ENCODE results near the gene EBLN1. TPM values are rescaled to one million over a fixed set of nuclear protein-coding genes. Genes with fewer than 3 reads are reported as not detected.
A peak's percentile ranks its signal among the peaks of the same experiment; 100 is the strongest.

Gene EBLN1
- total RNA-seq, 1 experiment from 2014 or later = not detected

DNA sequence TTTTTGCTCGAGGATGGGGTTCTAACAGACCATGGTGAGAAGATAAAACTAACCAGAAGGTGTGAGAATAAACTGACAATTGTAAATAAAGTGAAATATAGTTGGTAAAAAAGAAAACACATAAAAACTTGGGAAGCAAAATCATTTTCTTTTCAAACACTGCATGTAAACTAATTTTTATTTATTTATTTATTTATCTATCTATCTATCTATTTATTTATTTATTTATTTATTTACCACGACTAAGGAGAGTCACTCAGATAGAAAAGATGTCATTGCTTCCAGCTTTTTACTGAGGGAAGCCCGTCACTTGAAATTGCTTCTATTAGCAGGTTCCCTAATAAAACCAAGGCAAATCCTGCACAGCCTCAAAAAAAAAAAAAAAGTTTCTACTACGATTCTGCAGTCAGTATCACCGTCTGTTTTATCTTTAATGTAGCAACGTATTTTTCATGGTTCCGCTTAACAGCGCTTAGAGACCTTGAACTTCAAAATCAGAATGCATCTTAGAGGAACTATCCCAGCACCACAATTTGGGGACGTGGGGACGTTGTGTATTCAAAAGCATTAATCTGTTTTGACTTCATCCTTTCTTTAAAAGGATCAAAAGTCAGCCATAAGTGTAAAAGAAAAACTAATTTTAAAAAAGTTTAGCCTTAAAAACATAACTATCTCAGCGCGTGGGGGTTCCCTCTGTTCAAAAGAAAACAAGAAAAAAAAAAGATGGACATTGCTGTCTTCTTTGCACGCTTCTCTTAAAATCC is 33.3 kb upstream of the EBLN1 start:
- H3K27ac Mint-ChIP-seq (ENCODE audit: unreplicated experiment) = no peak overlapping the region
- ChIA-PET CTCF (no interaction called here), POLR2A (no interaction called here)
- H3K27me3 ChIP-seq (replicated peaks; ENCODE audit: control insufficient read depth, insufficient read depth, low read length) = no peaks in the 10 kb centered on the region
- peaks cover 8% of the 10 kb centered on the region for H3K4me1 ChIP-seq
- H3K4me1 Mint-ChIP-seq (ENCODE audit: low read depth, unreplicated experiment) = peaks cover 14% of the 10 kb centered on the region
- H3K9me3 Mint-ChIP-seq (ENCODE audit: unreplicated experiment) = no peaks in the 10 kb centered on the region
- H3K4me3 Mint-ChIP-seq (ENCODE audit: unreplicated experiment) = peak overlapping the region; percentile 73
- no peaks in the 10 kb centered on the region for H3K36me3 Mint-ChIP-seq (ENCODE audit: insufficient read depth, unreplicated experiment)
- TF ChIP-seq, protein P1, sequence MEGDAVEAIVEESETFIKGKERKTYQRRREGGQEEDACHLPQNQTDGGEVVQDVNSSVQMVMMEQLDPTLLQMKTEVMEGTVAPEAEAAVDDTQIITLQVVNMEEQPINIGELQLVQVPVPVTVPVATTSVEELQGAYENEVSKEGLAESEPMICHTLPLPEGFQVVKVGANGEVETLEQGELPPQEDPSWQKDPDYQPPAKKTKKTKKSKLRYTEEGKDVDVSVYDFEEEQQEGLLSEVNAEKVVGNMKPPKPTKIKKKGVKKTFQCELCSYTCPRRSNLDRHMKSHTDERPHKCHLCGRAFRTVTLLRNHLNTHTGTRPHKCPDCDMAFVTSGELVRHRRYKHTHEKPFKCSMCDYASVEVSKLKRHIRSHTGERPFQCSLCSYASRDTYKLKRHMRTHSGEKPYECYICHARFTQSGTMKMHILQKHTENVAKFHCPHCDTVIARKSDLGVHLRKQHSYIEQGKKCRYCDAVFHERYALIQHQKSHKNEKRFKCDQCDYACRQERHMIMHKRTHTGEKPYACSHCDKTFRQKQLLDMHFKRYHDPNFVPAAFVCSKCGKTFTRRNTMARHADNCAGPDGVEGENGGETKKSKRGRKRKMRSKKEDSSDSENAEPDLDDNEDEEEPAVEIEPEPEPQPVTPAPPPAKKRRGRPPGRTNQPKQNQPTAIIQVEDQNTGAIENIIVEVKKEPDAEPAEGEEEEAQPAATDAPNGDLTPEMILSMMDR (IDR thresholded peaks at IDR 0.05; ENCODE audit: insufficient read depth in 1 of 2, low read depth in 1 of 2, low read length in 1 of 2, severe bottlenecking in 1 of 2, unreplicated experiment in 1 of 2) = no peak
- no peaks in the 10 kb centered on the region for H3K9me3 ChIP-seq
- H3K27me3 Mint-ChIP-seq (ENCODE audit: insufficient read depth, unreplicated experiment) = no peaks in the 10 kb centered on the region
- H3K4me3 ChIP-seq (ENCODE audit: low read depth, low read length) = peak overlapping the region; percentile 35
- DNase-seq = no peak
- BruUV-seq (replicated peaks) = TSS peak; percentile 77
- intact Hi-C loops (cut with micrococcal nuclease; ENCODE audit: unreplicated experiment) = no loop called here
- H3K36me3 ChIP-seq (ENCODE audit: control insufficient read depth, insufficient read depth, low read length) = no peaks in the 10 kb centered on the region

- no peak overlapping the region for H3K27ac Mint-ChIP-seq (ENCODE audit: unreplicated experiment)
- POLR2A ChIA-PET = no interaction called here
- intact Hi-C loops (cut with micrococcal nuclease; ENCODE audit: unreplicated experiment) = no loop called here
- Histone ChIP-seq H3K4me1 (peaks cover 12% of the 10 kb centered on the region), H3K36me3 (ENCODE audit: control insufficient read depth, insufficient read depth, low read length) (no peaks in the 10 kb centered on the region), H3K4me3 (ENCODE audit: low read depth, low read length) (no peak overlapping the region), H3K27me3 (replicated peaks; ENCODE audit: control insufficient read depth, insufficient read depth, low read length) (no peaks in the 10 kb centered on the region), H3K9me3 (no peaks in the 10 kb centered on the region)
- H3K4me3 Mint-ChIP-seq (ENCODE audit: unreplicated experiment) = no peak overlapping the region
- CTCF ChIA-PET = no interaction called here
- no TSS peak for BruUV-seq (replicated peaks)
- TF ChIP-seq, protein P1 (IDR thresholded peaks at IDR 0.05; ENCODE audit: insufficient read depth in 1 of 2, low read depth in 1 of 2, low read length in 1 of 2, severe bottlenecking in 1 of 2, unreplicated experiment in 1 of 2) = no peak
- H3K4me1 Mint-ChIP-seq (ENCODE audit: low read depth, unreplicated experiment) = peaks cover 26% of the 10 kb centered on the region
- no peak for DNase-seq
- no peaks in the 10 kb centered on the region for H3K36me3 Mint-ChIP-seq (ENCODE audit: insufficient read depth, unreplicated experiment)
- H3K27me3 Mint-ChIP-seq (ENCODE audit: insufficient read depth, unreplicated experiment) = no peaks in the 10 kb centered on the region
- no peaks in the 10 kb centered on the region for H3K9me3 Mint-ChIP-seq (ENCODE audit: unreplicated experiment)
Measured at GRCh38 chr10:22247636-22248035, 29.8 kb upstream of the EBLN1 start.

DNA sequence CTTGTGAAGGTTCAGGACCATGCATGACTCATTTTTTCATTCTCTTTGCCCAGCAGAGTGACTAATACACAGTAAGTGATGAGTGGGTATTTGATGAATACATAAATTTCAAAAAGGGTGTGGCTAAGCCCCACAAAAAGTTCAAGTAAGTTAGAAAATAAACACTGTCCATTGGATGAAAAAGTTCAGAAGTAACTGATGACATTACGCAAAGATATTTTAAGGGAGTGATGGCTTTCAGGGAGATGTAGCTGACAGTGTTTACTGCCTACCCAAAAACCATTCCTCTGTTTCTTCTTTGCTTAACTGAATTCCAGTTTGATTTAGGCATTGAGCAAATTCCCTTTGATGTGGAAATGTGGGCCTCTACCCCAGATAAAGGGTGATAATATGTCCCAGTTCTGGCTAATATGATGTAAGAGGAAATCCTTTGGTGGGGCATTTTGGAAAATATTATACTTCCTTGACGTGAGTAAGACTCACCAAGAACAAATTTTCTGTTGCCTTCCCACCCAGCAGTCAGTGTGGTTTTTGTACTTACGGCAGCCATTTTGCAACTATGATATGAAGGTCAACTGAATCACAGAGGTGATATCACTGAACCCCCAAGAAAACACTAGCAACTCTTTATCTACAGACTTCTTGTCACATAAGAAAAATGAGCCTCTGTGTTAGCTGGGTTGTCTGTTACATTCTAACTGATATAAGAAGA is 29.0 kb upstream of the EBLN1 start:
- TF ChIP-seq, protein P1 (IDR thresholded peaks at IDR 0.05; ENCODE audit: insufficient read depth in 1 of 2, low read depth in 1 of 2, low read length in 1 of 2, severe bottlenecking in 1 of 2, unreplicated experiment in 1 of 2) = no peak
- CTCF ChIA-PET = no interaction called here
- Histone ChIP-seq H3K9me3 (no peaks in the 10 kb centered on the region), H3K4me3 (ENCODE audit: low read depth, low read length) (no peak overlapping the region), H3K4me1 (peaks cover 12% of the 10 kb centered on the region), H3K36me3 (ENCODE audit: control insufficient read depth, insufficient read depth, low read length) (no peaks in the 10 kb centered on the region), H3K27me3 (replicated peaks; ENCODE audit: control insufficient read depth, insufficient read depth, low read length) (no peaks in the 10 kb centered on the region)
- Mint-ChIP-seq H3K27ac (ENCODE audit: unreplicated experiment) (peak overlapping the region; percentile 3), H3K4me1 (ENCODE audit: low read depth, unreplicated experiment) (peaks cover 26% of the 10 kb centered on the region), H3K4me3 (ENCODE audit: unreplicated experiment) (peak overlapping the region; percentile 12), H3K27me3 (ENCODE audit: insufficient read depth, unreplicated experiment) (no peaks in the 10 kb centered on the region), H3K36me3 (ENCODE audit: insufficient read depth, unreplicated experiment) (no peaks in the 10 kb centered on the region), H3K9me3 (ENCODE audit: unreplicated experiment) (no peaks in the 10 kb centered on the region)
- peak in 1 of 2 experiments; percentile 36 for DNase-seq
- BruUV-seq (replicated peaks) = no TSS peak
- intact Hi-C loops (cut with micrococcal nuclease; ENCODE audit: unreplicated experiment) = no loop called here
- POLR2A ChIA-PET = interaction anchor here (1.2 kb wide), 1 partner anchor 70 kb away, joined by 3 read pairs; the partner anchor contains the start of gene COMMD3

All from Caco-2 (cell line).